ENCODE results near the gene NT5E.

The NT5E gene

GRCh38 chr6:85455471-85456026, 5.7 kb downstream of the NT5E start:
- Histone ChIP-seq H3K4me1 (ENCODE audit: low read length) (peaks cover 33% of the 10 kb centered on the region), H4K20me1 (ENCODE audit: insufficient read depth, low read length) (no peaks in the 10 kb centered on the region), H3F3A (ENCODE audit: insufficient read depth, low read length) (peaks cover 4% of the 10 kb centered on the region)

GRCh38 chr6:85456782-85457181, 6.9 kb downstream of the NT5E start:
- no peaks in the 10 kb centered on the region for H3K9me3 ChIP-seq (replicated peaks; ENCODE audit: insufficient read depth, low read length)
- no peak overlapping the region for H3K9ac ChIP-seq (ENCODE audit: low read length)
- H3K79me2 ChIP-seq (ENCODE audit: low read length): no peaks in the 10 kb centered on the region
- no peak overlapping the region for H3K4me3 ChIP-seq (ENCODE audit: low read length)
- no peak overlapping the region for H3K27ac ChIP-seq (ENCODE audit: low read length)
- H3F3A ChIP-seq (ENCODE audit: insufficient read depth, low read length): peaks cover 14% of the 10 kb centered on the region
- TF ChIP-seq EZH2 (optimal IDR thresholded peaks at IDR 0.05; ENCODE audit: low read depth, low read length) (no peak), CTCF (IDR thresholded peaks at IDR 0.05; ENCODE audit: low read length) (no peak), EZH2phosphoT487 (IDR thresholded peaks at IDR 0.05; ENCODE audit: low read length) (no peak)
- H3K36me3 ChIP-seq (replicated peaks; ENCODE audit: insufficient read depth, low read length): no peaks in the 10 kb centered on the region
- no peaks in the 10 kb centered on the region for H4K20me1 ChIP-seq (ENCODE audit: insufficient read depth, low read length)
- no peak overlapping the region for H3K4me2 ChIP-seq (ENCODE audit: low read depth, low read length)
- H3K9me2 ChIP-seq (replicated peaks; ENCODE audit: insufficient read depth, low read length): no peaks in the 10 kb centered on the region
- no peak for DNase-seq
- H3K27me3 ChIP-seq (replicated peaks; ENCODE audit: insufficient read depth, low read length): no peaks in the 10 kb centered on the region
- H2AFZ ChIP-seq (ENCODE audit: low read length): no peak overlapping the region
- peaks cover 40% of the 10 kb centered on the region for H3K4me1 ChIP-seq (ENCODE audit: low read length)

More at GRCh38 chr6:85455471-85456026, 5.7 kb downstream of the NT5E start:
- Histone ChIP-seq H3K9me2 (replicated peaks; ENCODE audit: insufficient read depth, low read length) (no peaks in the 10 kb centered on the region), H2AFZ (ENCODE audit: low read length) (no peak overlapping the region), H3K9ac (ENCODE audit: low read length) (no peak overlapping the region), H3K4me3 (ENCODE audit: low read length) (no peak overlapping the region), H3K4me2 (ENCODE audit: low read depth, low read length) (no peak overlapping the region), H3K27ac (ENCODE audit: low read length) (no peak overlapping the region), H3K36me3 (replicated peaks; ENCODE audit: insufficient read depth, low read length) (no peaks in the 10 kb centered on the region), H3K27me3 (replicated peaks; ENCODE audit: insufficient read depth, low read length) (no peaks in the 10 kb centered on the region), H3K79me2 (ENCODE audit: low read length) (no peaks in the 10 kb centered on the region), H3K9me3 (replicated peaks; ENCODE audit: insufficient read depth, low read length) (no peaks in the 10 kb centered on the region)
- DNase-seq: no peak
- no peak for TF ChIP-seq EZH2phosphoT487 (IDR thresholded peaks at IDR 0.05; ENCODE audit: low read length)
- TF ChIP-seq EZH2 (optimal IDR thresholded peaks at IDR 0.05; ENCODE audit: low read depth, low read length): no peak
- no peak for TF ChIP-seq CTCF (IDR thresholded peaks at IDR 0.05; ENCODE audit: low read length)

GRCh38 chr6:85458184-85458583, 8.3 kb downstream of the NT5E start:
- no peak for DNase-seq
- Histone ChIP-seq H3K4me1 (ENCODE audit: low read length) (peaks cover 54% of the 10 kb centered on the region), H3K79me2 (ENCODE audit: low read length) (no peaks in the 10 kb centered on the region)

More at GRCh38 chr6:85458184-85458583, 8.3 kb downstream of the NT5E start:
- TF ChIP-seq EZH2 (optimal IDR thresholded peaks at IDR 0.05; ENCODE audit: low read depth, low read length): no peak
- TF ChIP-seq EZH2phosphoT487 (IDR thresholded peaks at IDR 0.05; ENCODE audit: low read length): no peak
- no peak for TF ChIP-seq CTCF (IDR thresholded peaks at IDR 0.05; ENCODE audit: low read length)
- Histone ChIP-seq H3K4me2 (ENCODE audit: low read depth, low read length) (peak overlapping the region; percentile 38), H4K20me1 (ENCODE audit: insufficient read depth, low read length) (no peaks in the 10 kb centered on the region), H3K36me3 (replicated peaks; ENCODE audit: insufficient read depth, low read length) (no peaks in the 10 kb centered on the region), H3K4me3 (ENCODE audit: low read length) (no peak overlapping the region), H3K9ac (ENCODE audit: low read length) (no peak overlapping the region), H3F3A (ENCODE audit: insufficient read depth, low read length) (peaks cover 15% of the 10 kb centered on the region), H3K27me3 (replicated peaks; ENCODE audit: insufficient read depth, low read length) (no peaks in the 10 kb centered on the region), H3K27ac (ENCODE audit: low read length) (peak overlapping the region; percentile 26; the same call in 1 of the 2 replicates), H3K9me2 (replicated peaks; ENCODE audit: insufficient read depth, low read length) (no peaks in the 10 kb centered on the region), H2AFZ (ENCODE audit: low read length) (peak overlapping the region; percentile 35), H3K9me3 (replicated peaks; ENCODE audit: insufficient read depth, low read length) (no peaks in the 10 kb centered on the region)
